ENCODE measurements around the gene PACRG.
"Not testable (repeated sequence)": the region's sequence is repeated elsewhere in the genome, so short reads cannot be mapped to it uniquely, and the experiment has no call there.

Gene PACRG

GRCh38 chr6:162727322-162728182, at the start of gene PACRG, which contains the start of gene PRKN:
PACRG (plus strand) TSS chr6:162727974.
PRKN (minus strand) TSS chr6:162727766.
- peak; percentile 95 for DNase-seq (ENCODE audit: low read depth)

DNA sequence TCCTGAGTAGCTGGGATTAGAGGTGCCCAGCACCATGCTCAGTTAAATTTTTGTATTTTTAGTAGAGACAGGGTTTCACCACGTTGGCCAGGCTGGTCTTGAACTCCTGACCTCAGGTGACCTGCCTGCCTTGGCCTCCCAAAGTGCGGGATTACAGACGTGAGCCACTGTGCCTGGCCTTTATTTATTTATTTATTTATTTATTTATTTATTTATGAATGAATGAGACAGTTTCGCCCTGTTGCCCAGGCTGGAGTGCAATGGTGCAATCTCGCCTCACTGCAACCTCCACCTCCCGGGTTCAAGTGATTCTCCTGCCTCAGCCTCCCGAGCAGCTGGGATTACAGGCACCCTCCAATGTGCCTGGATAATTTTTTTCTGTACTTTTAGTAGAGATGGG, 48.9 kb upstream of the PACRG start:
- not testable (repeated sequence) for DNase-seq (ENCODE audit: low read depth)

DNA sequence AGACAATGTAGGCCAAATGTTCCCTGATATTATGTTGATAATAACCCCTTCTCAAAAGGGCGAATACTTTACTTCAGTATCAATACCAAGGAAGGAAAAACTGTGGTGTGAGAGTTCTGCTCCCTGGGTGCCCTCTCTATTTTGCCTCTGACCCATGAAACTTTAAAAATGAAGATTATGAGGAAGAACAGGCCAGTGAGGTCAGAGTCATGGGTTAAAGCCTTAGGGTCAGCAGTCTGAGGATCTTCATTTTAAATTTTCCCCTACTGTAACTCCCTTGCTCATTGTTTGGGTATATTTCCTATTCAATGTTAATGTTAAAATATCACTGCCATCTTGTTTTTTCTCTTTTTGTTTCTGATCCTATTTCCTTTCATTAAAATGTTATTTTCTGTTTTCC, 48.1 kb upstream of the PACRG start:
- no peak for DNase-seq (ENCODE audit: low read depth)

- DNase-seq (ENCODE audit: low read depth), result no peak
Measured at GRCh38 chr6:162680367-162680766, 47.4 kb upstream of the PACRG start.

DNA sequence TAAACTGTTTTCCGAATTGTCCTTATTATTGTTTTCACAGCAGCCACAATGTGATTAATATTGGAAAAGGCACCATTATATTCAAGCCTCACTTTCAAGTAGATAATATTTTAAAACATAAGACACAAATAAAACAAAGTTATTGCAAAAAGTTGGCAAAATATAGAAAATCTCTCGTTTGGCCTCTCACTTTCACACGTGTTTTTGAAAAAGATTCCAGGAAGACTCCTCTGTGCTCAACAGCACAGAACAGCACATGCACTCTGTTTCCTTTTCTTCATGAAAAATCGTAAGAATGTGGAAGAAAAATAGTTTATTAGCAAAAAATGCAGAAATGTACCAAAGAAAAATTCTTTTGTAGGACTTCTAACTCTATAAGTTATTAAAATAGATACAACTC, 46.9 kb upstream of the PACRG start:
- no peak for DNase-seq (ENCODE audit: low read depth)

DNA sequence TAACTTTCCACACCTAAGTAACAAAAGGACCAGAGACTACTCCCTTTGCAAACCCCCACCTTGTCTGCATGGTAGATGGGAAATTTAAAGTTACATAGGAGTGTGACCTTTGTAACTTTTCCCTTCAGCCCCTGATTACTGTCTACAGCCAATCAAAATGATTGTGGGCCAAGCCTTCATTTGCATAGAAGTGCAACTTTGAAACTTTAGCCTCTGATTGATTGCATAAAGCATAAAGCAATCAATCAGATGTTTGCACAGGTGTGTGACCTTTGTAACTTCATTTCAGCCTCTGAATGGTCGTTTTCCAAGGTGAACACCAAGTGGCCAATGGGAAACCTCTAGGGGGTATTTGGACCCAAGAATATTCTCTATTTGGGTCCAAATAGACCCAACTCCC, 46.3 kb upstream of the PACRG start:
- no peak for DNase-seq (ENCODE audit: low read depth)

DNA sequence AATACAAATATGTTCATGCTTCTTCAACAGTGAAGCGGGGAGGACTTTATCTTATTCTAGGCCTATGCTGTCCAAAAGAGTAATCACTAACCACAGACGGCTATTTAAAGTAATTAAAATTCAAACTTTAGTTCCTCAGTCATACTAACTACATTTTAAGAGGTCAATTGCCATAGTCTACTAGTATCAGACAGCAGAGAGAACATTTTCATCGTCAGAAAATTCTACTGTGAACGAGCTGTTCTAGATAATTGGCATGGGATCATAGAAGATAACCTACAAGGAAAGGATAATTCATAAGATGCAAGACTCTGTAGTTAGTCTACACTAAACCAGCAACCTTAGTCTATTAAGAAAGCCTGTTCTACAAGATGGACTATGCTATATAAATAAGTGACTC, 44.6 kb upstream of the PACRG start:
- DNase-seq (ENCODE audit: low read depth), result no peak

- DNase-seq (ENCODE audit: low read depth), result no peak
Measured at GRCh38 chr6:162684052-162684451, 43.7 kb upstream of the PACRG start.

DNA sequence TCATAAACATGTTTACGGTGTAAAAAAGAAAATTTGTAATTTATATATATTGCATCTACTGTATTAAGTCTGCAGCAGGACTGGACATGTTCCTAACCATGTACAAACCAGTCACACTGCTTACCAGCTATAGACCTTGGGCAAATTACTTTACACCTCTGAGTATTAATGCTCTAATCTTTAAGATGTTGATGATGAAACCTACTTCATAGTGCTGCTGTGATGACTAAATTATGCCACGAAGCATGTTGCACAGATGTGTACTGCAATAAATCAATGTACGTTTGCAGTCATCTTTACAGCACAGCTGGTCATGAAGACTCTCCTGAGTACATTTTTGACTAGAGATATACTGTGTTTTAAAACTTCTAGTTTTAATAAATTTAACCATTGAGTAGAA, 42.8 kb upstream of the PACRG start:
- no peak for DNase-seq (ENCODE audit: low read depth)

GRCh38 chr6:162685586-162685985, 42.2 kb upstream of the PACRG start:
- no peak for DNase-seq (ENCODE audit: low read depth)

DNA sequence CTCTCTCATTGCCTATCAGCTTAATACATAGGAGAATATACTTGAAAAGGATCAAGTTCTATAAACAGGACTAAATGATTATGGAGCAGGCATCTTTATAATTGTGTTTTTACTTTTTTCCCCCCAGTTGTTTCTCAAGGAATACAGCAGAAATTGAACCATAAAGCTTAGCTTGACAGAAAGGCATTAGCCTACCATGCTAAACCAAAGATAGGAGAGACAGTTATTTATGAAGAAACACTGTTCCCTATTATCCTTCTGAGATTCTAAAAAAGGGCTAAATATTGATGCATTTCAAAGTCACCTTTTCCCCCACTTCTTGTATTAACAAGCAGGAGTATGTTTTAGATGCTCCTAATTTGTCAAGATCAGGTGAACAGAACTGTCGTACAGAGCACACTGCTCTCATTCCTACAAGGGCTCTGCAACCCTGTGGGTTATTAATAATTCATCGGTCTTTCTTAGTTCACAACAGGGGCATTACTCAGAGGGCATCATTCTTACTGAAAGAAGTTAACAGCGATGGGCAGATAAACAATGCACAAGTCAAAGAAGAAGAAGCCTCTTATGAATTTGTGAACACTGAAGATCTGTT, 38.9 kb upstream of the PACRG start:
- DNase-seq (ENCODE audit: low read depth), result no peak

GRCh38 chr6:162690158-162690557, 37.6 kb upstream of the PACRG start:
- DNase-seq (ENCODE audit: low read depth), result no peak

- no peak for DNase-seq (ENCODE audit: low read depth)
Measured at GRCh38 chr6:162697872-162698403, 29.8 kb upstream of the PACRG start.

- DNase-seq (ENCODE audit: low read depth), result no peak
Measured at GRCh38 chr6:162698440-162698839, 29.3 kb upstream of the PACRG start.

DNA sequence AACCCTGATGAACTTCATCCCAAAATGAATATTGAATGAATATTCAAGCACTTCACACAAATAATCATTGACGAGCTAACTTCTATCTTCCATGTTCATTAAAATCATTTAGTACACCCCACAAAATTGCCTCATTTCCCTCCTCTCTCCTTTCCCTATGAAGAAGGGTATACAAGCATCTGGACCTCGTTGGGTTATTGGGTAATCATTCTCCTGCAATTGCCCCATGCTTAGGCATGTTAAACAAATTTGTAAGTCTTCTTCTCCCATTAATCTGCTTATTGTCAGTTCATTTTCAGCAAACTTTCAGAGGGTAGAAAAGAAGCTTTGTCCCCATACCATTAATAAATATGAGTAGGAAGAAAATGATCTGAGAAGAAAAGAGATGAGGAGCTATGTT, 27.8 kb upstream of the PACRG start:
- DNase-seq (ENCODE audit: low read depth), result no peak

DNA sequence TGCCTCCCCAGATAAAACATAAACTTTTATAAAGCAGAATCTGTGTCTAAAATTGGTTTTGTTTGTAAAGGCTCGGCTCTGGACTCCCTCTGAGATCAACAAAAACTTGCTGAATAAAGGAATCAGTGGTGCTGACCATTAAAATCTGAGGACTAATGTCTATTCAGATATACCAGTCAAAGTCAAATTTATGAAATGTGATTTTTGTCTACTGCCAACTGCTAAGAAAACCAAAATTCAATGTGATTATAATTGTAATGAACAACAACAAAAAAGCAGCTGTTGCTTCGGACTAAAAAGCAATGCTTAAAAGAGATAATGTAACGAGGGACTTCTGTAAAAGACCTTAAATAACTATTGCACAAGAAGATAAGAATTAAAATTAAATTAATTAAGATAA, 26.8 kb upstream of the PACRG start:
- DNase-seq (ENCODE audit: low read depth), result no peak

GRCh38 chr6:162701551-162701950, 26.2 kb upstream of the PACRG start:
- no peak for DNase-seq (ENCODE audit: low read depth)

- DNase-seq (ENCODE audit: low read depth), result no peak
Measured at GRCh38 chr6:162702446-162702845, 25.3 kb upstream of the PACRG start.

DNA sequence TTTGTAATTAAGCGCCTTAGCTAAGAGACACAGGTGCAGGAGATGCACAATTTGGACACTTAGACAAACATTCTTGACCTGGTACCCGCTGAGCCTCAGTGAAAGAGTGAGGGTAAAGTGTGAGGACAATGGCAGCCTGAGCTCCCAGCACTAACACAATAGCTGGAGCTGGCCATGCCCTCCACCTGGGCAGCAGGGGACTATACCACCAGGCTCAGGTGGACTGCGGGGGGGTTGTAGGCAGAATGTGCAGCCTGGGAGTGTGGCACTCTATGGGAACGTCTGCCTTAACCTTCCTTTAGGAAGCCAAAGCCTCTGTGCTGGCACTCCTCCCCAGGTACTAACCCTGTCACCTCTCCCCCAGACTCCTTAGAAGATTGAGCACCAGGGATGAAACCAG, 23.8 kb upstream of the PACRG start:
- DNase-seq (ENCODE audit: low read depth), result no peak

- no peak for DNase-seq (ENCODE audit: low read depth)
Measured at GRCh38 chr6:162705736-162706135, 22.0 kb upstream of the PACRG start.

- no peak for DNase-seq (ENCODE audit: low read depth)
Measured at GRCh38 chr6:162706232-162706631, 21.5 kb upstream of the PACRG start.

DNA sequence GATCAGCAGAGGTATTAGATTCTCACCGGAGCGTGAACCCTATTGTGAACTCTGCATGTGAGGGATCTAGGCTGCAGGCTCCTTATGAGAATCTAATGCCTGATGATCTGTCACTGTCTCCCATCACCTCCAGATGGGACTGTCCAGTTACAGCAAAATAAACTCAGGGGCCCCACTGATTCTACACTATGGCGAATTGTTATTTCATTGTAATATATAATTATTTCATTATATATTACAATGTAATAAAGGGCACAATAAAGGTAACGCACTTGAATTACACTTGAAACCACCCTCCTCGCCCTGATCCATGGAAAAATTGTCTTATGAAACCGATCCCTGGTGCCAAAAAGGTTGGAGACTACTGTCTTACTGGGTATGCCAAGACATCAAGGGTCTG, 18.8 kb upstream of the PACRG start:
- DNase-seq (ENCODE audit: low read depth), result no peak

GRCh38 chr6:162709431-162709830, 18.3 kb upstream of the PACRG start:
- no peak for DNase-seq (ENCODE audit: low read depth)

- no peak for DNase-seq (ENCODE audit: low read depth)
Measured at GRCh38 chr6:162710419-162710818, 17.4 kb upstream of the PACRG start.
